ENCODE data around the gene GPR132. TPM values are rescaled to one million over a fixed set of nuclear protein-coding genes. Genes with fewer than 3 reads are reported as not detected.

The GPR132 gene
- total and polyA plus RNA-seq, 10 of the 15 experiments (the other 5 are each of a cell fraction or from before 2014, with no cell fraction given) = 1.9 to 49.3 (median 20.4) TPM

DNA sequence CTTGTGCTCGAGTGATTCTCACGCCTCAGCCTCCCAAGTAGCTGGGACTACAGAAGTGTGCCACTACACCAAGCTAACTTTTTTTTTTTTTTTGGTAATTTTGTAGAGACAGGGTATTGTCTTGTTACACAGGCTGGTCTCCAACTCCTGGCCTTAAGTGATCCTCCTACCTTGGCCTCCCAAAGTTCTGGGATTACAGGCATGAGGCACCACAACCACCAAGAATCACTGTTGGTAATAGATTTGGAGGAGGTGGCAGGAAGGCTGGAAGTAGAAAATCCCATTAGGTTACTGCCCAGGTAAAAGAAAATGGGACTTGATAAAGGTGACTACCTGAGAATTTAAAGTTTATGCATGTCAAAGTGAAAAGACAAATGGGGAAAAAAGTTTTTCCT is 43.0 kb downstream of the GPR132 start:
- no peak for FAIRE-seq
- POLR2A ChIA-PET = interaction anchor here (1.3 to 1.9 kb wide), 3 partner anchors 14 to 44 kb away, joined by 3 to 13 read pairs (median 3); no protein-coding TSS in a partner anchor
- H3K4me3 ChIP-seq = peak overlapping the region; percentile 72
- no peaks in the 10 kb centered on the region for H4K20me1 ChIP-seq (ENCODE audit: control insufficient read depth, insufficient read depth)
- intact Hi-C loops (cut with micrococcal nuclease; ENCODE audit: unreplicated experiment) (loop anchor here (5.0 kb wide), 1 partner anchor 45 kb away; the partner anchor contains the start of gene GPR132), in situ Hi-C loops (cut with MboI) (no loop called here)
- SMC1A ChIA-PET (ENCODE audit: uncharacterized antibody, unreplicated experiment) = no interaction called here
- no peaks in the 10 kb centered on the region for H3K27me3 ChIP-seq (replicated peaks in 1 of 2; ENCODE audit: control insufficient read depth in 2 of 2, insufficient read depth in 2 of 2, low read length in 1 of 2)
- CTCF ChIA-PET = no interaction called here
- peaks cover 3% of the 10 kb centered on the region; the same call in 1 of the 3 replicates for H3K9me3 ChIP-seq (replicated peaks; ENCODE audit: control insufficient read depth, insufficient read depth, low read length)
- RAD21 ChIA-PET (ENCODE audit: unreplicated experiment) = interaction anchor here (1.5 kb wide), 1 partner anchor 65 kb away, joined by 5 read pairs; no protein-coding TSS in a partner anchor
- H3K27ac ChIP-seq (ENCODE audit: control insufficient read depth, insufficient read depth) = peak overlapping the region; percentile 93
- WGBS (ENCODE audit: insufficient coverage, insufficient replicate concordance, low lambda C conversion rate, missing lambda C conversion rate) = 43% methylated on average over 2 of the region's 2 CpGs
- DNase-seq (ENCODE audit: low read depth, low spot score) = no peak
- TF ChIP-seq BRCA1 (IDR thresholded peaks at IDR 0.05; ENCODE audit: low read depth, low read length) = no peak
- H2AFZ ChIP-seq (ENCODE audit: control insufficient read depth, low read depth, low read length) = no peak overlapping the region
- H3K4me1 ChIP-seq (ENCODE audit: control insufficient read depth, insufficient read depth, low read length) = peaks cover 26% of the 10 kb centered on the region
- no TSS peak for BruUV-seq (replicated peaks)
- peak overlapping the region; percentile 95 for H3K9ac ChIP-seq (ENCODE audit: control insufficient read depth, insufficient read depth, low read length)
- H3K4me2 ChIP-seq (ENCODE audit: control insufficient read depth, insufficient read depth) = peak overlapping the region; percentile 78; the same call in 1 of the 2 replicates
- peaks cover 52% of the 10 kb centered on the region for H3K79me2 ChIP-seq (ENCODE audit: control insufficient read depth, insufficient read depth, low read length)
- ATAC-seq = no peak
- peaks cover 0 to 2% of the 10 kb centered on the region in 2 experiments; a peak in 2 of 4 replicates for H3K36me3 ChIP-seq (ENCODE audit: control insufficient read depth in 2 of 2, insufficient read depth in 2 of 2, low read length in 1 of 2)

DNA sequence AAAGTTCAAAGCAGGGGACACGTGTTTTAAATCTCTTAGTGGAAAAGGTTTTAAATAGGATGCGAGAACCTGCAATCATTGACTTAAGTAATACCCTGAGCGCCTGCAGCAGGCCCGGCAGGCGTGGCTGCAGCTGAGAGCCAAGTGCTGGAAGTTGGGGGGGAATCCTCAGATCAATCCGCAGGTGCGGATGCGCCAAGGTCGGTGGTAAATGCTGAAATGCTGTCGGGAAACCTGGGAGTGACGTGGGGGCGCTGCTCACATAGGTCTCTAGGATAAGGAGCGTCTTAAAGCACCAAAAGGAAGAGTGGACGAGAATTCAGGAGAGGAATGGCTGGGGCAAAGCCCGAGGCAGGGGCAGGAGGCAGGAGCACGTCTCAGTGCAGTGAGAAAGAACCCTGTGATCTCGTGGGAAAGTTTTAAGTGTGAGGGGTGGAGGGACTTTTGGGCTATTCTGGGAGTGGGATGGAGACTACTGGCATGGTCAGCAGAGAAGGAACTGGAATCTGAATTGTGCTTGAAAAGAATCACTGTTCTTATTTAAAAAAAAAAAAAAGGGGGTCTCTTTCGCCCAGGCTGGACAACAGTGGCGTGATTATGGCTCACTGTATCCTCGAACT is 43.5 kb downstream of the GPR132 start:
- ChIA-PET POLR2A (interaction anchor here (1.3 to 1.9 kb wide), 4 partner anchors 14 to 53 kb away, joined by 3 to 13 read pairs (median 6); no protein-coding TSS in a partner anchor), CTCF (interaction anchor here (1.3 kb wide), 1 partner anchor 64 kb away, joined by 4 read pairs; no protein-coding TSS in a partner anchor), SMC1A (ENCODE audit: uncharacterized antibody, unreplicated experiment) (no interaction called here), RAD21 (ENCODE audit: unreplicated experiment) (interaction anchor here (0.9 to 3.9 kb wide), 4 partner anchors 23 to 66 kb away, joined by 3 to 25 read pairs (median 12); partner anchors contain the start of gene GPR132)
- Histone ChIP-seq H3K9ac (ENCODE audit: control insufficient read depth, insufficient read depth, low read length) (peak overlapping the region; percentile 95), H3K4me2 (ENCODE audit: control insufficient read depth, insufficient read depth) (peak overlapping the region; percentile 78), H3K4me3 (peak overlapping the region; percentile 72), H3K27ac (ENCODE audit: control insufficient read depth, insufficient read depth) (peak overlapping the region; percentile 93), H3K9me3 (replicated peaks; ENCODE audit: control insufficient read depth, insufficient read depth, low read length) (no peaks in the 10 kb centered on the region; the same call in 2 of the 3 replicates), H3K4me1 (ENCODE audit: control insufficient read depth, insufficient read depth, low read length) (peaks cover 21% of the 10 kb centered on the region), H3K79me2 (ENCODE audit: control insufficient read depth, insufficient read depth, low read length) (peaks cover 57% of the 10 kb centered on the region), H4K20me1 (ENCODE audit: control insufficient read depth, insufficient read depth) (no peaks in the 10 kb centered on the region), H3K27me3 (replicated peaks in 1 of 2; ENCODE audit: control insufficient read depth in 2 of 2, insufficient read depth in 2 of 2, low read length in 1 of 2) (no peaks in the 10 kb centered on the region), H3K36me3 (ENCODE audit: control insufficient read depth in 2 of 2, insufficient read depth in 2 of 2, low read length in 1 of 2) (peaks cover 0 to 2% of the 10 kb centered on the region in 2 experiments; a peak in 2 of 4 replicates), H2AFZ (ENCODE audit: control insufficient read depth, low read depth, low read length) (peak overlapping the region; percentile 35)
- intact Hi-C loops (cut with micrococcal nuclease; ENCODE audit: unreplicated experiment) = loop anchor here (5.0 kb wide), 1 partner anchor 46 kb away; the partner anchor contains the start of gene GPR132
- ATAC-seq (no peak), FAIRE-seq (no peak), DNase-seq (ENCODE audit: low read depth, low spot score) (no peak)
- WGBS (ENCODE audit: insufficient coverage, insufficient replicate concordance, low lambda C conversion rate, missing lambda C conversion rate) = 1% methylated on average over 19 of the region's 20 CpGs
- TSS peak; percentile 96 for BruUV-seq (replicated peaks)
- in situ Hi-C loops (cut with MboI) = no loop called here
- TF ChIP-seq IKZF1 (conservative IDR thresholded peaks at IDR 0.05) (peak; percentile 63; the same call in 1 of the 2 replicates), SREBF1 (IDR thresholded peaks at IDR 0.05; ENCODE audit: low read length) (no peak), POLR2AphosphoS5 (IDR thresholded peaks at IDR 0.05; ENCODE audit: low read length) (peak; percentile 19), HDGF (IDR thresholded peaks at IDR 0.05) (no peak), STAT1 (conservative IDR thresholded peaks at IDR 0.05) (peak; percentile 56; the same call in 1 of the 2 replicates), EZH2 (IDR thresholded peaks at IDR 0.05; ENCODE audit: borderline replicate concordance, control insufficient read depth, low read depth, low read length) (no peak), CHD4 (IDR thresholded peaks at IDR 0.05) (no peak), FOXM1 (IDR thresholded peaks at IDR 0.05; ENCODE audit: low read depth, low read length) (no peak), MTA3 (IDR thresholded peaks at IDR 0.05; ENCODE audit: borderline replicate concordance, low read length) (no peak), EED (IDR thresholded peaks at IDR 0.05; ENCODE audit: low read depth) (peak; percentile 81)
- TF ChIP-seq, protein P1, sequence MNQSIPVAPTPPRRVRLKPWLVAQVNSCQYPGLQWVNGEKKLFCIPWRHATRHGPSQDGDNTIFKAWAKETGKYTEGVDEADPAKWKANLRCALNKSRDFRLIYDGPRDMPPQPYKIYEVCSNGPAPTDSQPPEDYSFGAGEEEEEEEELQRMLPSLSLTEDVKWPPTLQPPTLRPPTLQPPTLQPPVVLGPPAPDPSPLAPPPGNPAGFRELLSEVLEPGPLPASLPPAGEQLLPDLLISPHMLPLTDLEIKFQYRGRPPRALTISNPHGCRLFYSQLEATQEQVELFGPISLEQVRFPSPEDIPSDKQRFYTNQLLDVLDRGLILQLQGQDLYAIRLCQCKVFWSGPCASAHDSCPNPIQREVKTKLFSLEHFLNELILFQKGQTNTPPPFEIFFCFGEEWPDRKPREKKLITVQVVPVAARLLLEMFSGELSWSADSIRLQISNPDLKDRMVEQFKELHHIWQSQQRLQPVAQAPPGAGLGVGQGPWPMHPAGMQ (IDR thresholded peaks at IDR 0.05; ENCODE audit: borderline replicate concordance) = no peak
- TF ChIP-seq, protein P2, sequence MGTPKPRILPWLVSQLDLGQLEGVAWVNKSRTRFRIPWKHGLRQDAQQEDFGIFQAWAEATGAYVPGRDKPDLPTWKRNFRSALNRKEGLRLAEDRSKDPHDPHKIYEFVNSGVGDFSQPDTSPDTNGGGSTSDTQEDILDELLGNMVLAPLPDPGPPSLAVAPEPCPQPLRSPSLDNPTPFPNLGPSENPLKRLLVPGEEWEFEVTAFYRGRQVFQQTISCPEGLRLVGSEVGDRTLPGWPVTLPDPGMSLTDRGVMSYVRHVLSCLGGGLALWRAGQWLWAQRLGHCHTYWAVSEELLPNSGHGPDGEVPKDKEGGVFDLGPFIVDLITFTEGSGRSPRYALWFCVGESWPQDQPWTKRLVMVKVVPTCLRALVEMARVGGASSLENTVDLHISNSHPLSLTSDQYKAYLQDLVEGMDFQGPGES (IDR thresholded peaks at IDR 0.05) = no peak
